ENCODE measurements around the gene CD48. TPM values are rescaled to one million over a fixed set of nuclear protein-coding genes. Genes with fewer than 3 reads are reported as not detected.

CD48 gene
- total and polyA plus RNA-seq, 2 experiments from 2014 or later, result 0.30 TPM; not detected in 1

DNA sequence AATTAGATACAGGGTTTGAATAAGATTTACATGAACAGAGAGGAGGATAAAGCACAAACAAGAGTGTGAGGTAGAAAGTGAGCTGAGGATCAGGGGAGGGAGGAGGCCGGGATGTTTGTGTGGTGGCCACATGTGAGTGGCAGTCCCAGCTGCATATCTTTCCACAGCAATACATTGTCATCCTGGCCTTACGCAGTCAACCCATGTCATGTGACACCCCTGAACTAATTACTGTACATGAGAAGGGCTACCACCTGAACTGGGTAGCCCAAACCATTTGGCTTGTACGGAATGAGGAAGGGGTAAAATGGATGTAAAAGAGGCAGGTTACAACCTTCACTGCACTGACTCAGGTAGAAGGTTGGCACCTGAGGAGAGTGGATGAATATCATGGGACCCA, 31.6 kb upstream of the CD48 start:
- WGBS (ENCODE audit: low lambda C conversion rate, missing lambda C conversion rate), result 90% methylated on average over 3 of the region's 3 CpGs
- no peaks in the 10 kb centered on the region for H3K36me3 ChIP-seq (replicated peaks; ENCODE audit: insufficient read depth, low read depth)
- H3K79me2 ChIP-seq, result no peaks in the 10 kb centered on the region
- no peaks in the 10 kb centered on the region for H3K9me3 ChIP-seq (ENCODE audit: low read depth)
- no peaks in the 10 kb centered on the region for H3K27me3 ChIP-seq
- no peak overlapping the region for H3K27ac ChIP-seq
- TF ChIP-seq CTCF (IDR thresholded peaks at IDR 0.05; ENCODE audit: poor library complexity) (no peak), EZH2phosphoT487 (IDR thresholded peaks at IDR 0.05; ENCODE audit: low read depth, severe bottlenecking, unreplicated experiment) (no peak), EZH2 (IDR thresholded peaks at IDR 0.05; ENCODE audit: borderline replicate concordance) (no peak)
- no peak overlapping the region for H3K4me2 ChIP-seq
- no peaks in the 10 kb centered on the region for H3K4me1 ChIP-seq (ENCODE audit: insufficient read depth)
- DNase-seq (ENCODE audit: low spot score), result no peak
- H2AFZ ChIP-seq, result no peak overlapping the region
- no peaks in the 10 kb centered on the region for H4K20me1 ChIP-seq (ENCODE audit: insufficient read depth, poor library complexity, severe bottlenecking)
- H3K4me3 ChIP-seq, result no peak overlapping the region
- no peaks in the 10 kb centered on the region for H3K9me2 ChIP-seq (replicated peaks; ENCODE audit: insufficient read depth)

DNA sequence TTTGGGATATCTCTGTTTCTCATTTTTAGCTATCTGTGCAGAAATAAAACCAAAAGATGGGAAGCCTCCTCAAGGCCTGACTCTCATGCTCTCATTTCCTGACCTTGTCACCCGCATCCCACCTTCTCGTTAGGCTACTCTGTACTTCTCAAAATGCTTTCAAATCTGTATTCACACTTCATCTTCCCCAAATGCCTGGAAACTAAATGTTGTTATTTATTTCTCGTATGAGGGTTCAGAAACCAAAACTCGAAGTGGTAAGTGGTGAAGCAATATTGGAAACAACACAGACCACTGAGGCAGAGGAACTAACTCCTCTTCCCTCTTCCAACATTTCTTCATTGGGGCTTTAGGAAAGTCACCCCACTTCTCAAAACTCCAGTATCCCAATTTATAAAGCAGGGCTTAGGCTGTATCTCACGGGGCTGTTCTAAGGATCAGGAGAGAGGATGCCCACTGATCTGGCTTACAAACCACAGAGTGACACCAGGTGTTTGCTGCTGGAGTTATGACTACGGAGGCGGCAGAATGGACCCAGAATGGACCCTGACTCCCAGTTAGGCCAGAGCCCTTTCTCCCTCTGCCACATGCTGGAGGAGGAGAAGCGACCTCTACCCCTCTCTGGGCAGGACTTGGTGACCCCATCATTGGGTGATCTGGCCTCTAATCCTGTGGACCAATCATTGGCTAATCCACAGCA, 31.0 kb upstream of the CD48 start:
- H3K4me1 ChIP-seq (ENCODE audit: insufficient read depth), result no peaks in the 10 kb centered on the region
- no peaks in the 10 kb centered on the region for H4K20me1 ChIP-seq (ENCODE audit: insufficient read depth, poor library complexity, severe bottlenecking)
- 97% methylated on average over 8 of the region's 8 CpGs for WGBS (ENCODE audit: low lambda C conversion rate, missing lambda C conversion rate)
- no peaks in the 10 kb centered on the region for H3K27me3 ChIP-seq
- no peak overlapping the region for H3K4me3 ChIP-seq
- no peak overlapping the region for H3K27ac ChIP-seq
- no peak overlapping the region for H3K4me2 ChIP-seq
- H3K9me2 ChIP-seq (replicated peaks; ENCODE audit: insufficient read depth), result no peaks in the 10 kb centered on the region
- TF ChIP-seq EZH2phosphoT487 (IDR thresholded peaks at IDR 0.05; ENCODE audit: low read depth, severe bottlenecking, unreplicated experiment) (no peak), CTCF (IDR thresholded peaks at IDR 0.05; ENCODE audit: poor library complexity) (no peak), EZH2 (IDR thresholded peaks at IDR 0.05; ENCODE audit: borderline replicate concordance) (no peak)
- no peak for DNase-seq (ENCODE audit: low spot score)
- no peaks in the 10 kb centered on the region for H3K79me2 ChIP-seq
- no peaks in the 10 kb centered on the region for H3K36me3 ChIP-seq (replicated peaks; ENCODE audit: insufficient read depth, low read depth)
- H2AFZ ChIP-seq, result no peak overlapping the region
- H3K9me3 ChIP-seq (ENCODE audit: low read depth), result no peaks in the 10 kb centered on the region

DNA sequence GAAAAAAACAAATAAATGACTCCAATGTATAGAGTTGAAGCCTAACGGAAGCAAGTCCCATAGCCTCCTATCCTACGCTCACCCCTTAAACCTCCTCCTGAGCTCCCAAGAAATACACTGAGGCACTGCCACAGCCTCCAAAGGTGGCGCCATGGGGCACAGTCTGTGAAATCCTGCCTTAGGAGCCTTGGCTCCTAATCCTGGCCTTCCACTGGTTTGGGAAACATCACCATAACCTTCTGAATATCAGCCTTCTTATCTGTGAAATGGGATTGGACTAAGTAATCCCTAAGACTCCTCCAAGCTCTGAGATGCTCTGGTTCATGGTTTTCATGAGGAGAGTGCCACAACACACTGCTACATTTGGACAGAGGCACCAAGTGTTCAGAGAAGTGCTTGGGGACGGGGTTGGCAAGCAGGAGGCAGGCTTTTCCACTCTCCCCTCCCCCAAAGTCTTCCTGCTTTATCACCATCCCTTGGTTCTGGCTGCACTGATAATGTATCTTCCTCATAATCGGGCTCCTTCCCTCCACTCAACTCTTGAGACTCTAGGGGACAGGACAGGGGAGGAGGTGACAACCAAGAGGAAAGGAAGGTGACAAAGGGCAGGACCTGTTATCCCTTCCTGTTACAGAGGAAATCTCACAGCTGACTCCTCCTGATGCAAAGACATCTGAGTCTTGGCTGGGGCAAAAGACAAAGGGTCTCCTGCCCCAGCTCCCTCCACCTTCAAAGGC, 30.2 kb upstream of the CD48 start:
- H3K4me1 ChIP-seq (ENCODE audit: insufficient read depth), result no peaks in the 10 kb centered on the region
- H3K9me3 ChIP-seq (ENCODE audit: low read depth), result no peaks in the 10 kb centered on the region
- no peaks in the 10 kb centered on the region for H3K27me3 ChIP-seq
- H3K4me3 ChIP-seq, result no peak overlapping the region
- no peak overlapping the region for H3K4me2 ChIP-seq
- H3K9me2 ChIP-seq (replicated peaks; ENCODE audit: insufficient read depth), result no peaks in the 10 kb centered on the region
- no peaks in the 10 kb centered on the region for H3K36me3 ChIP-seq (replicated peaks; ENCODE audit: insufficient read depth, low read depth)
- no peak overlapping the region for H3K27ac ChIP-seq
- no peaks in the 10 kb centered on the region for H4K20me1 ChIP-seq (ENCODE audit: insufficient read depth, poor library complexity, severe bottlenecking)
- DNase-seq (ENCODE audit: low spot score), result no peak
- H2AFZ ChIP-seq, result no peak overlapping the region
- H3K79me2 ChIP-seq, result no peaks in the 10 kb centered on the region
- WGBS (ENCODE audit: low lambda C conversion rate, missing lambda C conversion rate), result 83% methylated on average over 5 of the region's 5 CpGs
- TF ChIP-seq CTCF (IDR thresholded peaks at IDR 0.05; ENCODE audit: poor library complexity) (no peak), EZH2phosphoT487 (IDR thresholded peaks at IDR 0.05; ENCODE audit: low read depth, severe bottlenecking, unreplicated experiment) (no peak), EZH2 (IDR thresholded peaks at IDR 0.05; ENCODE audit: borderline replicate concordance) (no peak)
